HepG2 (cell line): ENCODE results near the gene CLDND2. TPM values are rescaled to one million over a fixed set of nuclear protein-coding genes. Genes with fewer than 3 reads are reported as not detected.

Experiments
- ATAC-seq: fragments of 200-7000 bp; cut with Tn5 transposase; 3 replicates; pipeline ENCODE4 v1.9.1; 2020; ENCODE audit warnings: mild to moderate bottlenecking, moderate library complexity
- BruUV-seq: library from RNA; stranded (reverse); fragments of 400-500 nt; replicated peaks from 2 replicates; lab custom pipeline; 2021; lab: Mats Ljungman, UMichigan
- CTCF ChIA-PET: fragments of 300-600 bp; formaldehyde crosslinking; extraction: SDS; loops from one replicate; lab custom pipeline; 2021; ENCODE audit warnings: low total read pairs, inconsistent platforms, low intra/inter-chr PET ratio; lab: Yijun Ruan, JAX
- POLR2A ChIA-PET: fragments of 350-600 bp; sonication (Branson Sonifier 250); formaldehyde crosslinking; loops from one replicate; lab custom pipeline; 2020; ENCODE audit warnings: antibody characterized with exemption, inconsistent platforms; lab: Yijun Ruan, JAX
- DNase-seq: peaks from one replicate; pipeline ENCODE4 v3.0.0-alpha.2; 2015; ENCODE audit warnings: low spot score
- FAIRE-seq: peaks from 3 replicates; lab custom pipeline; 2011; peaks lifted over from hg19 to GRCh38; lab: Jason Lieb, UNC
- H2AFZ ChIP-seq: one replicate; pipeline ENCODE4 v1.6.1; 2011; ENCODE audit warnings: low read length, inconsistent platforms
- H3K27ac ChIP-seq: fragments of 300-600 bp; 3 replicates; pipeline ENCODE4 v1.8.0; 2011; ENCODE audit warnings: mixed run types, mild to moderate bottlenecking, mixed read lengths, low read length, inconsistent platforms; ENCODE audit not compliant: insufficient read depth; ENCODE audit errors: extremely low read length
- H3K27me3 ChIP-seq, 2 experiments: fragments of 200-600 bp in 1 of 2; 2 replicates in 1 of 2; 3 replicates in 1 of 2; pipeline versions ENCODE4 v1.6.0 to v1.8.0; 2011; ENCODE audit warnings: low read length in 2 of 2, mild to moderate bottlenecking in 2 of 2, moderate library complexity in 2 of 2, inconsistent platforms in 1 of 2; ENCODE audit not compliant: insufficient read depth in 2 of 2, control insufficient read depth in 1 of 2
- H3K36me3 ChIP-seq, 2 experiments: fragments of 200-600 bp in 1 of 2; replicated peaks in 1 of 2; 2 replicates in 1 of 2; 3 replicates in 1 of 2; pipeline versions ENCODE4 v1.5.1 to v1.8.0; 2011; ENCODE audit warnings: low read length in 2 of 2, inconsistent platforms in 1 of 2; ENCODE audit not compliant: insufficient read depth in 2 of 2, control insufficient read depth in 1 of 2
- H3K4me1 ChIP-seq: 2 replicates; pipeline ENCODE4 v1.5.1; 2012; ENCODE audit warnings: low read length, inconsistent platforms; ENCODE audit not compliant: insufficient read depth
- H3K4me2 ChIP-seq: 2 replicates; pipeline ENCODE4 v1.6.0; 2011; ENCODE audit warnings: low read depth, low read length, inconsistent platforms
- H3K4me3 ChIP-seq, 3 experiments: fragments of 200-600 bp in 1 of 3; sonication (generic), shearing (Covaris generic) in 1 of 3; replicated peaks in 1 of 3; 2 replicates each; pipeline ENCODE4 v1.5.1; 2011 to 2016; ENCODE audit warnings: low read length in 3 of 3, inconsistent platforms in 2 of 3, low read depth in 2 of 3, mild to moderate bottlenecking in 2 of 3, control low read depth in 1 of 3, mixed read lengths in 1 of 3; ENCODE audit not compliant: insufficient read depth in 1 of 3
- H3K79me2 ChIP-seq: one replicate; pipeline ENCODE4 v1.6.1; 2011; ENCODE audit warnings: low read length, inconsistent platforms; ENCODE audit not compliant: insufficient read depth
- H3K9ac ChIP-seq: 2 replicates; pipeline ENCODE4 v1.6.0; 2011; ENCODE audit warnings: mild to moderate bottlenecking, low read depth, low read length, inconsistent platforms; ENCODE audit not compliant: insufficient read depth
- H3K9me3 ChIP-seq: 2 replicates; pipeline ENCODE4 v1.5.1; 2012; ENCODE audit warnings: mild to moderate bottlenecking, low read length
- H4K20me1 ChIP-seq: 2 replicates; pipeline ENCODE4 v1.6.0; 2011; ENCODE audit warnings: inconsistent platforms, mild to moderate bottlenecking, low read length, moderate library complexity; ENCODE audit not compliant: insufficient read depth
- ARID2 ChIP-seq: sonication (generic); formaldehyde crosslinking; IDR thresholded peaks from 2 replicates; pipeline ENCODE4 v1.8.1; 2022; ENCODE audit warnings: mild to moderate bottlenecking, missing genetic modification reagents, borderline replicate concordance
- BHLHE40 ChIP-seq: IDR thresholded peaks from 2 replicates; pipeline ENCODE4 v1.6.1; 2011; ENCODE audit warnings: low read length, improper control_type of control experiment
- CENPBD1 ChIP-seq: sonication (generic); formaldehyde crosslinking; IDR thresholded peaks from 2 replicates; pipeline ENCODE4 v1.8.0; 2022; ENCODE audit warnings: missing genetic modification reagents, low read depth, mild to moderate bottlenecking, borderline replicate concordance
- CHCHD3 ChIP-seq: sonication (generic); formaldehyde crosslinking; IDR thresholded peaks from 2 replicates; pipeline ENCODE4 v1.8.0; 2022; ENCODE audit warnings: mild to moderate bottlenecking, missing genetic modification reagents, moderate library complexity
- E2F1 ChIP-seq: sonication (generic); formaldehyde crosslinking; IDR thresholded peaks from 2 replicates; pipeline ENCODE4 v1.5.0; 2020; ENCODE audit warnings: missing genetic modification reagents
- RBM22 ChIP-seq: fragments of 200-400 bp; formaldehyde crosslinking; optimal IDR thresholded peaks from 2 replicates; pipeline ENCODE3; 2017; ENCODE audit warnings: mild to moderate bottlenecking, low read length, moderate library complexity
- ZBTB46 ChIP-seq: sonication (generic); formaldehyde crosslinking; IDR thresholded peaks from 2 replicates; pipeline ENCODE4 v1.4.0; 2020; ENCODE audit warnings: mild to moderate bottlenecking, missing genetic modification reagents, borderline replicate concordance
- ZFYVE20 ChIP-seq: sonication (generic); formaldehyde crosslinking; IDR thresholded peaks from 2 replicates; pipeline ENCODE4 v1.8.0; 2023; ENCODE audit warnings: low read depth, mild to moderate bottlenecking, moderate library complexity, missing genetic modification reagents, borderline replicate concordance
- ZNF138 ChIP-seq: sonication (generic); formaldehyde crosslinking; IDR thresholded peaks from 2 replicates; pipeline ENCODE4 v1.5.0; 2020; ENCODE audit warnings: mild to moderate bottlenecking, low read depth, missing genetic modification reagents
- WGBS: methylation state at CpG from one replicate; pipeline ENCODE4 v1.1.6; 2017; ENCODE audit warnings: low lambda C conversion rate; 5-methylcytosine and 5-hydroxymethylcytosine counted together
- in situ Hi-C: cut with HindIII; loops from 2 replicates; pipeline ENCODE4 v1.10.0; 2017; ENCODE audit warnings: low pct_unique_long_range_greater_than_20kb; ENCODE audit not compliant: extremely low pct_ligation_motif_present
- intact Hi-C: fragments of 100-400 bp; cut with micrococcal nuclease; formaldehyde crosslinking; loops from one replicate; pipeline ENCODE4 v1.10.0; 2022; ENCODE audit not compliant: unreplicated experiment
- polyA plus RNA-seq, 8 experiments: library from polyadenylated mRNA; depleted of rRNA in 3 of 8; stranded (reverse) in 7 of 8; unstranded in 1 of 8; fragments of >200 nt; fragmentation: Illumina TruSeq in 4 of 8; extraction: Trizol in 4 of 8; gene quantifications; 2 replicates each; pipeline versions ENCODE4 v1.2.1 to v1.2.3, GENCODE V29; 2011 to 2016; ENCODE audit warnings: low read depth in 4 of 8, missing spikeins in 1 of 8, mixed read lengths in 1 of 8; ENCODE audit not compliant: insufficient read depth in 1 of 8
- total RNA-seq, 5 experiments: library from RNA; depleted of rRNA; stranded (reverse); fragments of >200 nt; fragmentation: Illumina TruSeq; extraction: Trizol; gene quantifications; 2 replicates each; pipeline ENCODE4 v1.2.3, GENCODE V29; 2016; ENCODE audit warnings: low read depth in 1 of 5

CLDND2 gene
- total and polyA plus RNA-seq, 2 of the 13 experiments (the other 11 are each of a cell fraction or from before 2014, with no cell fraction given) = 0.84 to 1.8 TPM

GRCh38 chr19:51329411-51329810, 39.4 kb downstream of the CLDND2 start:
- Histone ChIP-seq H3K4me1 (peaks cover 15% of the 10 kb centered on the region), H4K20me1 (no peaks in the 10 kb centered on the region), H3K9ac (no peak overlapping the region), H3K79me2 (no peaks in the 10 kb centered on the region), H3K27ac (no peak overlapping the region), H2AFZ (no peak overlapping the region)
- BruUV-seq = no TSS peak
- no peak for TF ChIP-seq ZNF138 (CRISPR knock-in tag)
- TF ChIP-seq CHCHD3 = no peak
- no peak for TF ChIP-seq E2F1 (CRISPR knock-in tag)
- no peak for TF ChIP-seq ZBTB46 (CRISPR knock-in tag)
- TF ChIP-seq ARID2 (CRISPR knock-in tag) = no peak
- TF ChIP-seq BHLHE40 = no peak
- TF ChIP-seq CENPBD1 = no peak
- no peak for TF ChIP-seq ZFYVE20 (CRISPR knock-in tag)
- TF ChIP-seq RBM22 = no peak
- TF ChIP-seq, all 625 proteins: peak for 0
- Histone ChIP-seq H3K36me3 (peaks cover 6 to 23% of the 10 kb centered on the region in 2 experiments; a peak in 4 of 5 replicates), H3K27me3 (peaks cover 4 to 15% of the 10 kb centered on the region in 2 experiments; a peak in 4 of 5 replicates), H3K9me3 (no peaks in the 10 kb centered on the region), H3K4me2 (no peak overlapping the region), H3K4me3 (no peak overlapping the region)
- no peak for FAIRE-seq
- ChIA-PET POLR2A (no interaction called here), CTCF (no interaction called here)
- in situ Hi-C loops (no loop called here), intact Hi-C loops (no loop called here)
- DNase-seq = no peak
- ATAC-seq = no peak
- WGBS = 83% methylated on average over 5 of the region's 5 CpGs
